HG03469 (cell line): ENCODE results near the gene RADIL.

Experiments
- ATAC-seq: cut with Tn5 transposase; IDR thresholded peaks from one replicate; pipeline ENCODE4 v1.9.1; 2021; ENCODE audit warnings: mild to moderate bottlenecking, moderate library complexity, moderate number of reproducible peaks; ENCODE audit not compliant: unreplicated experiment

The RADIL gene

DNA sequence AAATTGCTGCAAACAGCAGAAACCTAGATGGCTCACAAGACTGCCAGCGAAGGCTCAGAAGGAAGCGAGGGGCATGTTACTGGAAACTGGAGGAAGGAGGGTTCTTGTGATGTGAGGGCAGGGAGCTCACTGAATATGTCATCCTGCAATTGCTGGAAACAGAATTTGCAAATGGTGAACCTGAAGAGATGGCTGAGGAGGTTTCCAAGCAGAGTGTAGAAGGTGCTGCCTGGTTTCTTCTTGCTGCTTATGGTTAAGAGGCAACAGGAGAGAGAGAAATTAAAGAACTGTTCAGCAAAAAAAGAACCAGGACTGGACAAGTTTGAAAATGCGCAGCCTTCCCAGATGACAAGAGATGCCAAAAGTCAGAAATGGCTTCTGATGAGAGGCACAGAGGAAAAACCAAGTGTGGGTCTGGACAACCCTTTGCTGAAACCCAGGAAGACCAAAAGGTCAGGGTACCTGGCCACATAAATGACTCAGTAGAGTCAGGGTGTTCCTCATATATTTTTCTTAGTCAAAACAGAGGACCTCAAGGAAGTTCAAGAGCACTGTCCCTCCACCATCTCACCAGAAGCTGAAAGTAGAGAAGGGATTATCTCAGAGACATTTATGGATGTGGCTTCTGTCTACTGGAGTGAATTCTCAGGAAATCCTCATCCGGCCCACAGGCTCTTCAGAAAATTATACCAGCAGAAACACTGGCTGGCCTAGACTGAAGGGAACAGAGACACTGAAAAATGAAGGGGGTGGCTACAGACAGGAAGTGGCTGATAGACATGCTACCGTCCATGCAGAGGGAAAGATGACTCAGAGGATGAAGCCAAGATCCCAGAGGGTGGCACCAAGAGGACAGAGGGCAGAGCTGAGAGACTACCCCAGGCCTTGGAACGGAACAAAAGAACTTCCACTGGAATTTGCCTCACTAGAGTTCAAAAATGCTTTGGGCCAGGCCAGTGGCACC, 31.8 kb downstream of the RADIL start:
- no peak for ATAC-seq

DNA sequence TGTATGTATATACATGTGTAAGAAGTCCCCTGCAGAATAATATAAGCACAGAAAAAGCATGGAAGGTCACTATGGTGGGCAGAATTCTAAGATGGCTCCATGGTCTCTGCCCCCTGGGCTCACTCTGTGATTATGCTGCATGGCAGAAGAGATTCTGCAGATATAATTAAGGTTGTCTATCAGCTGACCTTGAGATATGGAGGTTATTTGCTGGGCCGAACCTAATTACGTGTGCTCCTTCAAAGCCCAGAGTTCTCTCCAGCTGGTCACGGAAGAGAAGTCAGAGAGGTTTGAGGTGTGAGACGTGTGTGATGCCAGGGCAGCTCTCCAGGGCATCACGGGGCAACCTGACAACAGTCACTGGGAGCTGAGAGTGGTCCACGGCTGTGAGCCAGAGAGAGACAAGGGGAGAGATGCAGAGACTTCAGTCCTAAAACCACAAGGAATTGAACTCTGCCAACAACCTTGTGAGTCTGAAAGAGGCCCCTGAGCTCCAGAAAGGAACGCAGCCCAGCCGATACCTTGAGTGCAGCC, 33.2 kb downstream of the RADIL start:
- no peak for ATAC-seq

DNA sequence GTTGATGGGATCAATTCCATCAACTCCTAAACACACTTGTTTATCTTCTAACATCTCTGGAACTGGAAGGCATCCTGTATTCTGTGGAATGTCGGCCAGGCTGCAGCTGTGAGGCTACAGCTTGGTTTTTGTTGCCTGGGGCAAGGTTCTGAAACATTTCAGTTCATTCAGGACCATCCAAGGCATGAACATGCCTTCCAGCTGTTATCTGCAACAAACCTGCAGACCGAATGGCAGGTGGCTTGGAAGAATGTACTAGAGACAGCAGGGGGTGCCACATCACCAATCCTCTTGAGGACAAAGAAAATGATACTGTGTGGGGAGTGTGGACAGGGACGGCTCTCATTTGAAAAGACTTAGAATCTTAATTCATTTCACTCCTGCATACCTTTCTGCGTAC, 34.1 kb downstream of the RADIL start:
- ATAC-seq = no peak

DNA sequence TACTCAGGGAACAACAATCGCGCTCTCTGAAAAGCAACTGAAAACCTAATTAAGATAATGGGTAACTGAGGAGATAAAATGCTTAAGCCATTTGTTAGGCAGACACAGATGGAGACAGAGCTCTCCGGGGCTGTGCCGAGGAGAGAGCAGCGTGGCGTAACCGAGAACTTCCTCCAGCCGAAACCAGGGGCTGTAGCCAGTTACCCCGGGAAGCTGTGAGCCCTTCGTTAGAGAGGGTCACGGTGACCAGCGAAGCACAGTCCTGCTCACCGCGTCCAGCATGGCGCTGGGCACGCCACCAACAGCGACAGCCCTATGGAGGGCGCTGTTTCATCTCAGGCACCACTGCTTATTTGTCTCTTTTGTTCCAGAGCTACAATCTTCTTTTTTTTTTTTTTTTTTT, 37.8 kb downstream of the RADIL start:
- ATAC-seq = no peak

DNA sequence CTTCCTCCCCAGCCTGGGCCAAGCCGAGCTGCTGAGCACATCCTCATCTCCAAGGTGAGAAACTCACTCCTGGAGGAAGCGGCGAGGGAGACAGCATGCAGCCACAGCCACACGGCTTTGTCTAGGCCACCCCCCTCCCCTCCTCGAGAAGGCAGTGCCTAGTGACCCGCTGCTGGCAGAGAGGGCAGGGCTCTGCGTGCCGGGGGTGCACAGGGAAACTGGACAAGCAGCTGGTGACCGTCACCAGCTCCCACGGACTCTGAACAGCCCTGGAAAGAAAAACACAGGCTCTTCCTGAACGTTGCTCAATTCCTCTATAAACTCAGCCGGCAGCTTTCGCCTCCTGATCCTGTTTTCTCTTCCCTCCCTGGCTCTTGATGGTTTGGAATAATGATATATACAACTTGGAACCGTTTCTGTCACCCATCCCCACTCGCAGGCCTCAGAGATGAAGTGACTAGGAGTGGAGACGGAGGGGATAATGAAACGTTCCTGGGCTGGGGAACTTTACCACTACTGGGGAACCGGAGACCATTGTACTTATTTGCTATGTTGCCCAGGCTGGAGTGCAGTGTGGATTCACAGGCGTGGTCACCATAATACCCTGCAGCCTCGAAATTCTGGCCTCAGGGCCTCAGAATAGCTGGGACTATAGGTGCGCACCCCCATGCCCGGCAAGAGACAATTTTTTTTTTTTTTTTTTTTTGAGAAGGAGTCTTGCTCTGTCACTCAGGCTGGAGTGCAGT, 41.0 kb downstream of the RADIL start:
- no peak for ATAC-seq

DNA sequence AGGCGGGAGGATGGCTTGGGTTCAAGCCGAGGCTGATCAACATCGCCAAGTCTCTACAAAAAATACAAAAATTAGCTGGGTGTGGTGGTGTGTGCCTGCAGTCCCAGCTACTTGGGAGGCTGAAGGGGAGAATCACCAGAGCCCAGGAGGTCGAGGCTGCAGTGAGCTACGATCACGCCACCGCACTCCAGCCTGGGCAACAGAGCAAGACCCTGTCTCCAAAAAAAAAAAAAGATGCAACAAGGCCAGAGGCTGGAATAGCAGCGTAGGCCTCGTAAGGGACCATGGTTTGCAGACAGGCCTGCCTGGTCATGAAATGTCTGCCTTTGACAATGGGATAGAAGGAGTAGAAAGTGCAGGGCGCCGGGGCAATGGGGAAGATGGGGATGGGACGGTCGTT, 41.7 kb downstream of the RADIL start:
- ATAC-seq = no peak

DNA sequence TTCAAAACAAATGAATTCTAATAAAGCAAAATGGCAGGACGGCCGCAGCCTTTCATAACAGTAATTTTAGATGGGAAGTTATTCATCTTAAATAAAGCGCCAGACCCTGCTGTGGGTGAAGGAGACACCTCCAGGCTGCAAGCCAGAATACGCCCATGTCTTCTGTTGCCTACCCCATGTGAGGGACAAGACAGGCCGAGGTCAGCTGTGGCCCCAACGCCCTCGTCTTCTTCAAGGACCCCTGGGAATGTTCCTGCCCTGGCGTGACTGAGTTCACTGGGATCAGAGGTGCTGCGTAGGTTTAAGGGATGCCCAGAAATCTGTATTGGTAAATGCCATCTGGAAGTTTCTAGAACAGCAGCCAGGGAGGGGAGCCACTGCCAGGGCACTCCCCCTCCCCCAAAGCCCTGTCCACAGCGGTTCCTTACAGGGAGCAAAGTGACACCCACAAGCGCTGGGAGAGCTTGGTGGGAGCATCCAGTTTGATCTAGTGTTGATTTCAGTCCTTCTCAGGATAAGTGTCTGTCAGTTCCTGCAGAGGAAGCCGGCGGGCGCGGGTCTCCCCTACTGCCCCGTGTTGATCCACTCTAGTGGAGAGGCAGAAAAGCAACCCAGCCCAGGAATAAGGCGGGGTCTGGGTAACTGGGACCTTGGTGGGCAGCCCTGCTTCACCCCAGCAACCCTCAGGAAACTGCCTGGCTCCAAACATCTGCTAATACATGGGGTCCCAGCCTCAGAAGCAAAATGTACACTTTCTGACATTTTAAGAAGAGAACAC, 42.3 kb downstream of the RADIL start:
- no peak for ATAC-seq

DNA sequence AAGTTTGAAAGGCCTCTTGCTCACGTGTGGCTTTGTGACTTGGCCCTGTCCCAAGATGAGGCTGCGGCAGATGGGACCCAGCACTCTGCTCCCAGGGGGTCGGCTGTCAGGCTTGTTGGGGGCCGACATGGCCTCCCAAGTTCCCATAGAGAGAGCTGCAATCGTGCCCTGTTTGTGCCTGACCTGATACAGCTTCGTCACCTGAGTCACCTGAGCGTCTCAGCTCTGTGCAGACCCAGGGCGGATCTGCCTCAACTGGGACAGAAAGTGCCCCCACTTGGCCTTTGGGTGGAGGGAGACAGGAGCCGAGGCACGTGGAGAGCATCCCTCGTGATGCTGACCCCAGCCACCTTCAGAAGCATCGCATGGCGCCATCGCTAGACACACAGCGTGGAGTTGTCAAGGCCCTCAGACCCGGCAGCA, 43.4 kb downstream of the RADIL start:
- ATAC-seq = no peak

DNA sequence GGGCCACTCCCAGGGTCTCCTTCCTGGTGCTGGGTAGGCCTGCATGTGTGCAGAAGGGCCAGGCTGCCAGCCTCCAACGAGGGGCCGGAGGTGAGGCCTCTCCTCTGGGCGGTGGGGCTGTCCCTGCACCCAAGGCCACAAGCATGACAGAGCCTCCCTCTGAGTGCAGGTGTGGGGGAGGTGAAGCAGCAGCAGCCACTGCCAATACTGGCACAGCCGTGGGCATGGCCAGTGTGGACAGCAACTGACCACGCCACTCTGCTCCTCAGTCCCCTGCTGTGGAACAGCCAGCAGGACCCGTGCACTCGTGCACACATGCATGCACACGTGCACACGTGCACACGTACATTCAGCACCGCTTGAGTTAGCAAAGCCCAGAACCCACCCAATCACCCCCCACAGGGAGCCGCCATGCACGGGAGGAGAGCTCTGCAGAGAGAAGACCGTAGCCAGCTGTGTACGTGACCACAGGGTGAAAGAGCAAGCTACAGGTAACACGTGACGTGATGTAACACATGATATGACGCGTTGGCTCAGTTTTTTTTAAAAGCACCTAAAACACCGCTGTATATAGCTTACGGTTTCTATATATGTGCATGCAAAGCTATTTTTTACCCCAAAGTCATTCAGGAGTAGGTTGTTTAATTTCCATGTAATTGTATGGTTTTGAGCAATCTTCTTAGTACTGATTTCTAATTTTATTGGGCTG, 44.7 kb downstream of the RADIL start:
- ATAC-seq = no peak

DNA sequence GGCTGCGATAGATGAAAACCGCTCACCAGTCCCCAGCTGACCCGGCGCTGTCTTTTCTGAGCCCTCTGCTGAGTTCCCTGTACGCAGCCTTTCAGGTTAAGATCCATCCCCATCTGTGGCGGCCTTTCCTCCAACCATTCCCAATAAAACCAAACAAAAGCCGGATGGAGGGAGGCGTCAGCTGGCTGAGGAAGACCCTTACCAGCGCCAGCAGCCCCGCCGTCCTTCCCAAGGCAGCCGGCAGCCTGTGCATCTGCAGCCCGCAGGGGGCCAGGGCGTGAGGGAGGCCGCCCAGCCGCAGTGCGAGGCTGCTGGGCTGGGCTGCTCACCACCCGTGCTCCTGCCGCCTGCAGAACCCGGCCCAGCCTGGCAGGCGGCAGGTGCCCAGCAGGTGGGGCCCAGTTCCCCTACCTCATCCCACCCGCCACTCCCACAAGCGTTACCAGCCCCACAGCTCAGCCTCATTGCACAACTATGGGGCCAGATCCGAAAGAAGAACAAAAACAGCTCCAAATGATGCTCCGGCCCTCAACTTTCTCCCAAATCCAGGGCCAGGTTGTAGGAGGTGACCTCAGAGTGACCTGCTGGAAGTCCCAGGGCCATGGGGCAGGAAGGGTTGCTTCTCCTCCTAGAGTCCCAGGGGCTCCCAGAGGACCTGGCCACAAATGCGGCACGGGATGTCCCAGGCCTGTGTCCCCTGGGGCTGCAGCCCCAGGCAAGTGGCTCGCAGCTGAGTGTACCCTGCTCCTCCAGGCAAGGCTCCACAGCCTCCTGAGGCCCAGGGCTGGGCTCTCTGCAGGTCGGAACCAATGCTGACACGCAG, 45.5 kb downstream of the RADIL start:
- ATAC-seq = no peak

DNA sequence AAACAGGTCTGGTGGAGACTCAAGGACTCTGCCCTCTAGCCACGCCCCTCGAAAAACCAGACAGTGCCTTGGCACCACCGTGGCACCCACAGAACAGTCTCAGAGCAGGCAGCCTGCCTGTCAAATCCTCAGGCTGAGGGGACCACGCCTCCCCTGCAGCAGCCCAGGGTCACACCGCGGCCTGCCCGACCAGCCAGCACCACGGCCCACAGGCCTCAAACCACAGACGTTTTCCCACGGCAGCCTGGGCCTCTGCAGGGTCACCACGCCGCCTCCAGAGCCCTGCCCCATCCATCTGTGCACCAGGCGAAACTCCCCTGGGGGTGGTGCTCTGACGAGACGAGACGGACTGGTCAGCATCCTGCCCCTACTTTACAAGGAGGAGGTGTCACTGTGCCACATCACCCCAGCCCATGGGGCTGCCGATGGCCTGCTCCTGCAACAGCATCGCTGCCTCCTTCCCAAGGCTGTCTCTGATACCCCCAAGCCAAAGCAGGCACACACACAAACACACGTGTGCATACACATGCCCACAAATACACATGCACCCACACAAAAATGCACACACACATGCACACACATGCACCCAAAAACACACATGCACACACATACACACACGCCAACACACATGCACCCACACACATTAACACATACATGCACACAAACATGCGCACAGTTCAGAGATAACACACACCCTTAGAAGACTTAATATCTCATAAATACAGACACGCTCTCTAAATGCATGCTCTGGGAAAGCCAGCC, 46.3 kb downstream of the RADIL start:
- no peak for ATAC-seq

DNA sequence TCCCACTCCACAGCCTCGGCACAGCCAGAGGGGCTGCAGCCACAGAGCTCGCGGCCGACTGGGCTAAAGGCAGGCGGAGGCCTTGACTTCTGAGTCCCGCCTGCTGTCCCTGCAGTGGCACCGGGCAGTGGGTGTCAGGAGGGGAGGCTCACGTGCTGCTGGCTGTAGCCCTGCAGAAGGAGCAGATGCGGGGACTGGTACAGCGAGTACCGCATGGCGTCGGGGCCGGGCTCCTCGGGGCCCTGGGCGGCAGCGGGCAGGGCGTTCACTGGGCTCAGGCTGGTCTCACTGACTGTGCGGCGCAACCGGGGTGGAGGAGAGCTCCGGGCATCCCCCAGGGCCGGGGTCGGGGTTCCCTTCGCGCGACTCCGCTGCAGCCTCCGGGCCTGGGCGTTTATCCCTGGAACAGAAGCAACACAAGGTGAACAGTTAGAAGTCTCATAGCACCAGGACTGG, 47.3 kb downstream of the RADIL start:
- ATAC-seq = no peak

DNA sequence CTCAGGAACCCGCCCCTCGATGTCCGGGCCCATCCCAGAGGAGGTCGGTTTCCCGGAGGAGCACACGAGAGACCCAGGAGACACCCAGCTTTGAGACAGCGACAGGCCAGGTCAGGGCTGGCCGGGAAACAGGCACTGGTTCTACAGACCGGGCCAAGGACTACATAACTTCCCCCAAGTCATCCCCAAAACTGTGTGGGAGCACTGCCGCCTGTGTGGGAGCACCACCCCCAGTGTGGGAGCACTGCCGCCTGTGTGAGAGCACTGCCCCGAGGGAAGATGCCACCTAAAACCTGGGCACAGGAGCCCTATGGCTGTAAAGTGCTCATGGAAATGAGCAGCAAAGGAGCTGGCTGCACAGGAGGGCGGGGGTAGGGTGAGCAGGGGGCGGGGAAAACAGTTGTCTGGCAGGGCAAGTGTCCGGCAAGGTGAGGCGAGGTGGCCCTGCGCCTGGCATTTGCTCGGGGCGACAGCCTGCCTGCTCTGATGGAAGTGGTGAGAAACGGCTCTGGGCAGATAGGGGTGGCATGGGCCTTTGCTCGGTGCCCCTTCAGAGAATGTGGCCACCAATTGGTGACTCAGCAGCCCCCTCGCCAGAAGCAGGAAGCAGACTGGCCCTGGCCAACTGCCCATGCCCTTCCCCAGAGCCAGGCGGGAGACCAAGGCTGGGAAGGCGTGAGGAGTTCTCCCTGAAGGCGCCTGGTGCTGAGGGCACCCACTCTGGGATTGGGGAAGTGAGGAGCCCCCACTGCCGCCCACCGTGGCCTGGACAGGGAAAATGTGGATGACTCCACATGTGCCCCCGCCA, 47.9 kb downstream of the RADIL start:
- no peak for ATAC-seq

DNA sequence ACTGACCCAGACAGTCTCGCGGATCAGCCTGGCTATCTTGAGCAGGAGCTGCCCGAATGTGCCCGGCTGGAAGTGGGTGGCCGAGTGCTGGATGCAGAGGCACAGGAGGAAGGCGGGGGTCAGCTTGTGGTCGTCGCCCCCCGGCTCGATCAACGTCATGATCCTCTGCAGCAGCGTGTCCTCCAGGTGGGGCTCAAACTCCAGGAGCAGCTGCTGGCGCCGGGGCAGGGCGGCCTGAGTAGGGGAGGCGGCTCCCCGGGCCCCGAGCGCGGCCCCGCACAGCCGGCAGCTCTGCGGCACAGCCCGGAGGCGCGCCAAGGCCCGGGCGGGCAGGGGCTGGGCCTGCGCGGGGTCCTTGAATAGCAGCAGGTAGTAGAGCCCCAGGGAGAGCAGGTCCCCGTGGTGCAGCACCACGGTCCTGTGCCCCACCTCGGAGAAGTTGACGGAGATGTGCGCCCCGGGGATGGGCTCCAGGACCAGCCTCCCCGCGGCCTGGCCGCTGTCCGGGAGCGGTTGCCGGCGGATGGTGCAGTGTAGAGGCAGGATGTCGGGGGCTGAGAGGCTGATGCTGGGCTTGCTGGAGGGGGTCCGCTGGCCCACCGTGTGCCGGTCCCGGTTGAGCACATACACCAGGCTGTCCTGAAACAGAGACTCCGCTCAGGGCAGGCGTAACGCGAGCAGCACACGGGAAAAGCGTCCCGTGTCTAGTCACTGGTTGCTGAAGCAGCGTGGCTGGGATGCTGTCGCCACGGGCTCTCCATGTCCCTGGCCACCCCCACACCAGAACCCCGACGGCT, 48.7 kb downstream of the RADIL start:
- ATAC-seq = no peak

DNA sequence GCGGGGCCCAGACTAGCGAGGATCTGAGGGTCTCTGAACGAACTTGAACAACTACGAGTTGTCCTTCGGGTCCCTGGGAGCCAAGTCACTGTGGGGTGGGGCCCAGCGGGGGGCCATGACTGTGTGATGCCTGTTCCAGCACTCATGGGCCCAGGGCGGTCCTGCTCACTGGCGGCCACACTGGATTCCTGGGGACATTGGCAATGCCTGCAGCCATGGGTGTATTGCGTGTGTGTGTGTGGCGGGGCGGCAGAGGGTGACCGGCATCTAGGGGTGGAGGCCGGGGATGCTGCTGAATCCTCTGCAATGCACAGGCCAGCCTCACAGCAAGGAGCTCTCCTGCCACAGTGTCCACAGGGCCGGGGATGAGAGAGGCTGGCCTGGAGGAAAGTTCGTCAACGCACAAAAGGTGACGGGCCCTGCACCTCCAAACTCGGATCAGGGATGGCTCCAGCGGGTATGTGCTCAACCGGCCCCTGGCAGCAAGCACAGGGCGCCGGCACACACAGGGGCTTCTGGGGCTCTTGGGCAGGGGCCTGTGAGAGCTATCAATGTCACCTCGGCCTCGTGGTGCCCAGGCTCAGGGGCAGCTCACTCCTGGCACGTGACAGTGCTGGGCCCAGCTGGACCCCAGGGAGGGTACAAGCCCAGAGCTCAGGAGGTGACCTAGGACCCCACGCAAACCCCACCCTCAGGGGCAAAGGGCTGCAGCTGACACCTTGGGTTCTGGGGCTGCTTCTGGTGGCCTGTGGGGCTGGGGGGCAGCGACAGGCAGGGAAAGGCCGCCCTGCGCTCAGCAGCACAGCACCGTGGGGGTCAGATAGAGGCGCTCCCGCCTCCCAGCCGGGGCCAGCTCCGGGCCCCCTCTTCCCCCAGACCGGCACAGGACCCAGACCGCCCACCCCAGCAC, 49.6 kb downstream of the RADIL start:
- ATAC-seq = no peak

DNA sequence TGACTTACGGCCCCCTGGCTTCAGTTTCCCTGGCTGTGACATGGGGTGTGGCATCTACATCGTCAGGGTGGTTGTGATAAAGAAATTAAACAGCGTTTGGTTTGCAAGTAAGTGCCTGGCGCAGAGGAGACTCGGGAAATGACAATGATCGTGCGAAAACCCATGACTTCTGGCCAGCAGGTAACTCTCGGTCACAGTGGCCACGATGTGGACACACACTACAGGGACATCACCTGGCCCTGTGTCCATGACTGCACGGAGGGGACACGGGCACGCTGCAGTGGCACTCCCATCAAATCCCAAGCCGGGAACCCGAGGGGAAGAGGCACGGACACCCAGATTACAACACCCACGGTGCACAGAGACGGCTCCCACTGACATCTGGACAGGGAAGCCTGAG, 50.3 kb downstream of the RADIL start:
- no peak for ATAC-seq
